DOHH2 (cell line): Measurements from ENCODE around the gene KDM1B.
"Not testable (repeated sequence)": the region's sequence is repeated elsewhere in the genome, so short reads cannot be mapped to it uniquely, and the experiment has no call there.

ENCODE experiments used
- CTCF ChIP-seq: fragments of 200-600 bp; sonication (generic); IDR thresholded peaks from one replicate; pipeline ENCODE4 v1.5.1; 2014; ENCODE audit warnings: antibody characterized with exemption, mild to moderate bottlenecking, low read depth, low read length; ENCODE audit not compliant: poor library complexity, severe bottlenecking
- EZH2phosphoT487 ChIP-seq: fragments of 200-600 bp; sonication (generic); IDR thresholded peaks from 2 replicates; pipeline ENCODE4 v1.6.1; 2017; ENCODE audit warnings: borderline replicate concordance, mild to moderate bottlenecking, antibody characterized with exemption, low read length, moderate library complexity, mixed read lengths

- not testable (repeated sequence) for TF ChIP-seq CTCF, EZH2phosphoT487
Measured at GRCh38 chr6:18176198-18176597, 21.0 kb downstream of the KDM1B start.
